ENCODE results near the gene SH3D19. TPM values are rescaled to one million over a fixed set of nuclear protein-coding genes. Genes with fewer than 3 reads are reported as not detected.

Gene SH3D19
- total RNA-seq, 1 donor from 2014 or later: 39.3 TPM

DNA sequence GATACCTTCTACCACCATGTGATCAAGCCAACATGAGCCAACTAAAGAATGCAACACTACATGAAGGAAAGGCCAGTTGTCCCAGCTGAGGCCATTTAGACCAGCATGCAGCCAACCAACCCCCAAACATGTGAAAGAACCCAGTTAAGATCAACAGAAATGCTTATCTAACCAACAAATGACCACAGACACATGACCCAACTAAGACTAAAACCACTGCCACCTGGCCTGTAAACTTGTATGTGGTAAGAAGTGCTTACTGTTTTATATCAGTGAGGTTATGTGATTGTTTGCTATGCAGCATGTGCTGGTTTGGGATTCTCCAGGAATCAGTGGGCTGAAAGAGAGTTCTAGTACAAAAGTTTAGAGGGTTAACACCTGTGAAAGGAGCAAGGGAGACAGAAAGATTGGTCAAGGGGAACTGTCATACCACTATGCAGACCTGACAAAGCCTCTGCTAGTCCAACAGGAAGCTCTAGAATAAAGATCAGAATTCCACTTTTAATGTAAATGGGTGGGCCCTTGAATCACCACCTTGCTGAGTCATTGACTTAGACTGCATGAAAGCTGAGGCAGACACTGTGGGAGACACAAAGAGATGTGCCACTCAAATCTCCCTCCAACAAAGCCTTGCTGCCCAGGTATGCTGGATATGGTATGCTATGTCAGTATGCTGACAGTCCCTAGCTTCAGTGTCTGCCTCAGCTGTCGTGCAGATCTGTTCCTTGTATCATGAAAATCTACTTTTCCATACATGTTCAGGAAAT, 6.1 kb upstream of the SH3D19 start:
- H3K4me3 Mint-ChIP-seq: no peak overlapping the region
- H3K4me1 Mint-ChIP-seq: no peaks in the 10 kb centered on the region
- Histone ChIP-seq H3K27me3 (peaks cover 6% of the 10 kb centered on the region), H3K9me3 (ENCODE audit: low read depth) (no peaks in the 10 kb centered on the region), H4K20me1 (ENCODE audit: low read depth) (no peaks in the 10 kb centered on the region), H3K4me1 (no peaks in the 10 kb centered on the region), H3K4me3 (no peak overlapping the region), H3F3A (ENCODE audit: low read depth) (peaks cover 7% of the 10 kb centered on the region), H3K27ac (no peak overlapping the region), H3K79me2 (ENCODE audit: low read depth) (no peaks in the 10 kb centered on the region), H3K9ac (no peak overlapping the region), H2AFZ (replicated peaks) (no peak overlapping the region), H3K4me2 (no peak overlapping the region), H3K36me3 (no peaks in the 10 kb centered on the region)
- TF ChIP-seq EZH2 (IDR thresholded peaks at IDR 0.05) (no peak), EZH2phosphoT487 (IDR thresholded peaks at IDR 0.05) (no peak)
- TF ChIP-seq, protein P1, sequence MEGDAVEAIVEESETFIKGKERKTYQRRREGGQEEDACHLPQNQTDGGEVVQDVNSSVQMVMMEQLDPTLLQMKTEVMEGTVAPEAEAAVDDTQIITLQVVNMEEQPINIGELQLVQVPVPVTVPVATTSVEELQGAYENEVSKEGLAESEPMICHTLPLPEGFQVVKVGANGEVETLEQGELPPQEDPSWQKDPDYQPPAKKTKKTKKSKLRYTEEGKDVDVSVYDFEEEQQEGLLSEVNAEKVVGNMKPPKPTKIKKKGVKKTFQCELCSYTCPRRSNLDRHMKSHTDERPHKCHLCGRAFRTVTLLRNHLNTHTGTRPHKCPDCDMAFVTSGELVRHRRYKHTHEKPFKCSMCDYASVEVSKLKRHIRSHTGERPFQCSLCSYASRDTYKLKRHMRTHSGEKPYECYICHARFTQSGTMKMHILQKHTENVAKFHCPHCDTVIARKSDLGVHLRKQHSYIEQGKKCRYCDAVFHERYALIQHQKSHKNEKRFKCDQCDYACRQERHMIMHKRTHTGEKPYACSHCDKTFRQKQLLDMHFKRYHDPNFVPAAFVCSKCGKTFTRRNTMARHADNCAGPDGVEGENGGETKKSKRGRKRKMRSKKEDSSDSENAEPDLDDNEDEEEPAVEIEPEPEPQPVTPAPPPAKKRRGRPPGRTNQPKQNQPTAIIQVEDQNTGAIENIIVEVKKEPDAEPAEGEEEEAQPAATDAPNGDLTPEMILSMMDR (IDR thresholded peaks at IDR 0.05): no peak
- DNase-seq (ENCODE audit: low spot score): no peak
- H3K27ac Mint-ChIP-seq: no peak overlapping the region
- no peaks in the 10 kb centered on the region for H3K36me3 Mint-ChIP-seq
- peaks cover 4% of the 10 kb centered on the region for H3K27me3 Mint-ChIP-seq (ENCODE audit: insufficient read depth, low read depth)
- no peaks in the 10 kb centered on the region for H3K9me3 Mint-ChIP-seq

DNA sequence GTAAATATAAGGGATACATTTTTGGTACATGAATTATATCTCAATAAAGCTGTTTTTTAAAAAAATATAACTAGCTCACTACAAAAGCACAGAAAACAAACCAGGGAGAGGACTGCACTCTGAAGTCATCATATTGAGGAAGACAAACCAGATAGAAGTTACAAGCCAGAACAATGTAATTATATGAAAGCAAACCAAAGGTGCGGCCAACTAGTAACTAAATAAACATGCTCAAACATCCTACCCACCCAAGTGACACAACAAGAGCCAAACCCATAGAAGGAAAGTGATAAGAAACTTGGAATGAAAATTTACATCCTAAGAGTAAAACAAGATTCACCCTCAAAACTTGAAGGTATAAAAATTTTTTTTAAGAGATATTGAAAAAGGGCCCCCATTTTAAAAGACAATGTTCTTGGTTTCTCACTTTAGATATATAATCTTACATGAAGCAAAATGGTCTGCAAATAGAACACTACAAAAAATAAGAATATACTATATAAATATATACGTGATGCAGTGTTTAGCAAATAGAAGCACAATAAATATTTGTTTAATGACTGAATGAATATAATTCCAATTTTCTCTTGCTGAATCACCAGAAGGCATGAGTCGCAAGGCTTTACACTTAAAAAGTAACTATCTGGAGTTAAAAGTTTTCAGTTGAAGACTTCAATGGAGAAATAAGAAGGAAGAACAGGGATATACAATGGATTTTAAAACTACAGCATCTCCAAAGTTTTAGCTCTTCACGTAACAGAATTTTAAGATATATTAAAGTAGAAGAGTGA, 4.0 kb upstream of the SH3D19 start:
- Histone ChIP-seq H2AFZ (replicated peaks) (no peak overlapping the region), H3K27ac (no peak overlapping the region), H3K36me3 (no peaks in the 10 kb centered on the region), H3K9ac (no peak overlapping the region), H3K79me2 (ENCODE audit: low read depth) (no peaks in the 10 kb centered on the region), H3F3A (ENCODE audit: low read depth) (peaks cover 20% of the 10 kb centered on the region), H3K4me2 (no peak overlapping the region), H3K4me3 (no peak overlapping the region), H3K4me1 (peaks cover 4% of the 10 kb centered on the region), H3K27me3 (peaks cover 6% of the 10 kb centered on the region), H4K20me1 (ENCODE audit: low read depth) (no peaks in the 10 kb centered on the region), H3K9me3 (ENCODE audit: low read depth) (no peaks in the 10 kb centered on the region)
- Mint-ChIP-seq H3K36me3 (no peaks in the 10 kb centered on the region), H3K27ac (no peak overlapping the region), H3K9me3 (peaks cover 4% of the 10 kb centered on the region), H3K27me3 (ENCODE audit: insufficient read depth, low read depth) (peaks cover 4% of the 10 kb centered on the region), H3K4me1 (peaks cover 8% of the 10 kb centered on the region), H3K4me3 (no peak overlapping the region)
- TF ChIP-seq EZH2 (IDR thresholded peaks at IDR 0.05) (no peak), EZH2phosphoT487 (IDR thresholded peaks at IDR 0.05) (no peak)
- TF ChIP-seq, protein P1 (IDR thresholded peaks at IDR 0.05): no peak
- no peak for DNase-seq (ENCODE audit: low spot score)

GRCh38 chr4:151325949-151326246, 493 bp upstream of the SH3D19 start:
- Histone ChIP-seq H3K9me3 (ENCODE audit: low read depth) (no peaks in the 10 kb centered on the region), H3K79me2 (ENCODE audit: low read depth) (peaks cover 33% of the 10 kb centered on the region), H3K4me3 (peak overlapping the region; percentile 72), H4K20me1 (ENCODE audit: low read depth) (peaks cover 10% of the 10 kb centered on the region), H3F3A (ENCODE audit: low read depth) (peaks cover 29% of the 10 kb centered on the region), H3K36me3 (no peaks in the 10 kb centered on the region), H3K4me2 (peak overlapping the region; percentile 91), H3K27ac (no peak overlapping the region), H3K27me3 (peaks cover 6% of the 10 kb centered on the region), H3K4me1 (peaks cover 32% of the 10 kb centered on the region), H3K9ac (no peak overlapping the region), H2AFZ (replicated peaks) (peak overlapping the region; percentile 96)
- Mint-ChIP-seq H3K9me3 (peaks cover 4% of the 10 kb centered on the region), H3K4me1 (peaks cover 35% of the 10 kb centered on the region), H3K36me3 (peaks cover 5% of the 10 kb centered on the region), H3K27me3 (ENCODE audit: insufficient read depth, low read depth) (no peaks in the 10 kb centered on the region), H3K4me3 (peak overlapping the region; percentile 95), H3K27ac (peak overlapping the region; percentile 98)
- no peak for DNase-seq (ENCODE audit: low spot score)
- TF ChIP-seq EZH2phosphoT487 (IDR thresholded peaks at IDR 0.05): no peak
- TF ChIP-seq, protein P1 (IDR thresholded peaks at IDR 0.05): no peak
- no peak for TF ChIP-seq EZH2 (IDR thresholded peaks at IDR 0.05)
